Lung (tissue), 12 donors: ENCODE data around the gene FIGN. TPM values are rescaled to one million over a fixed set of nuclear protein-coding genes. Genes with fewer than 3 reads are reported as not detected.

ENCODE experiments used
- ATAC-seq: fragments of 200-7000 bp; cut with Tn5 transposase; one replicate; pipeline ENCODE4 v1.9.1; 2020; ENCODE audit warnings: moderate number of reproducible peaks; ENCODE audit not compliant: insufficient read depth, low FRiP score
- DNase-seq, 3 donors: peaks; one replicate each; pipeline ENCODE4 v3.0.0-alpha.2; 2013 to 2017
- H3K27ac ChIP-seq, 2 donors: one replicate each; pipeline ENCODE4 v1.5.1; 2013; ENCODE audit warnings: mild to moderate bottlenecking in 2 of 2, moderate library complexity in 2 of 2, control low read depth in 1 of 2, inconsistent platforms in 1 of 2, low read depth in 1 of 2, low read length in 1 of 2
- H3K27me3 ChIP-seq, 3 donors: one replicate each; pipeline ENCODE4 v1.5.1; 2013; ENCODE audit warnings: low read length in 2 of 3; ENCODE audit not compliant: control insufficient read depth in 3 of 3, insufficient read depth in 3 of 3
- H3K36me3 ChIP-seq, 4 donors: one replicate each; pipeline ENCODE4 v1.5.1; 2013; ENCODE audit warnings: low read length in 4 of 4, mild to moderate bottlenecking in 1 of 4, moderate library complexity in 1 of 4; ENCODE audit not compliant: control insufficient read depth in 4 of 4, insufficient read depth in 4 of 4
- H3K4me1 ChIP-seq, 5 donors: one replicate each; pipeline ENCODE4 v1.5.1; 2013; ENCODE audit warnings: low read length in 5 of 5, mild to moderate bottlenecking in 2 of 5, moderate library complexity in 1 of 5; ENCODE audit not compliant: control insufficient read depth in 5 of 5, insufficient read depth in 5 of 5
- H3K4me3 ChIP-seq: one replicate; pipeline ENCODE4 v1.5.1; 2013; ENCODE audit warnings: mild to moderate bottlenecking, control low read depth, moderate library complexity
- H3K9ac ChIP-seq, 2 donors: one replicate each; pipeline ENCODE4 v1.5.1; 2013; ENCODE audit warnings: low read length in 2 of 2, control low read depth in 1 of 2; ENCODE audit not compliant: insufficient read depth in 1 of 2
- H3K9me3 ChIP-seq, 4 donors: one replicate each; pipeline ENCODE4 v1.5.1; 2013; ENCODE audit warnings: low read length in 3 of 4, mild to moderate bottlenecking in 1 of 4, moderate library complexity in 1 of 4; ENCODE audit not compliant: control insufficient read depth in 4 of 4, insufficient read depth in 3 of 4
- WGBS, 2 donors: extraction: QIAGEN DNeasy Blood & Tissue Kit; methylation state at CpG; one replicate each; pipeline ENCODE4 v1.1.7; 2013; 5-methylcytosine and 5-hydroxymethylcytosine counted together
- polyA plus RNA-seq, 2 donors: library from polyadenylated mRNA; stranded (reverse); fragments of 200-250 nt; gene quantifications; one replicate each; pipeline ENCODE4 v1.2.1, GENCODE V29; 2013
- total RNA-seq, 2 donors: library from RNA; depleted of rRNA in 1 of 2; stranded (reverse); fragments of >200 nt in 1 of 2; gene quantifications; one replicate each; pipeline ENCODE4 v1.2.1, GENCODE V29; 2014 to 2021
- TF ChIP-seq, protein P1 (sequence below): IDR thresholded peaks from 2 replicates; pipeline ENCODE4 v1.5.1; 2012; ENCODE audit warnings: mild to moderate bottlenecking; ENCODE audit errors: control extremely low read depth, extremely low read depth
- donor health status: control.
- donor health status: control.
- donor health status: Bipolar disorder and iron deficiency.
- donor health status: healthy.
- donor health status: DM: yes; HTN: yes; CAD: no.

FIGN gene
- total and polyA plus RNA-seq, 4 donors, result 0.42 to 6.5 (median 3.0) TPM

GRCh38 chr2:163656622-163657280, 79.1 kb downstream of the FIGN start:
- Histone ChIP-seq H3K4me3 (no peak overlapping the region), H3K9ac (no peak overlapping the region), H3K27ac (peak overlapping the region in 1 of 2 donors; percentile 87), H3K4me1 (peaks cover 0 to 14% (median 6%) of the 10 kb centered on the region in 5 donors), H3K36me3 (no peaks in the 10 kb centered on the region), H3K9me3 (no peaks in the 10 kb centered on the region), H3K27me3 (no peaks in the 10 kb centered on the region)
- ATAC-seq (no peak), DNase-seq (peak in 1 of 3 donors; percentile 7)
- 58 to 79% methylated on average over 2 of the region's 2 CpGs for WGBS, 2 donors
- TF ChIP-seq, protein P1, sequence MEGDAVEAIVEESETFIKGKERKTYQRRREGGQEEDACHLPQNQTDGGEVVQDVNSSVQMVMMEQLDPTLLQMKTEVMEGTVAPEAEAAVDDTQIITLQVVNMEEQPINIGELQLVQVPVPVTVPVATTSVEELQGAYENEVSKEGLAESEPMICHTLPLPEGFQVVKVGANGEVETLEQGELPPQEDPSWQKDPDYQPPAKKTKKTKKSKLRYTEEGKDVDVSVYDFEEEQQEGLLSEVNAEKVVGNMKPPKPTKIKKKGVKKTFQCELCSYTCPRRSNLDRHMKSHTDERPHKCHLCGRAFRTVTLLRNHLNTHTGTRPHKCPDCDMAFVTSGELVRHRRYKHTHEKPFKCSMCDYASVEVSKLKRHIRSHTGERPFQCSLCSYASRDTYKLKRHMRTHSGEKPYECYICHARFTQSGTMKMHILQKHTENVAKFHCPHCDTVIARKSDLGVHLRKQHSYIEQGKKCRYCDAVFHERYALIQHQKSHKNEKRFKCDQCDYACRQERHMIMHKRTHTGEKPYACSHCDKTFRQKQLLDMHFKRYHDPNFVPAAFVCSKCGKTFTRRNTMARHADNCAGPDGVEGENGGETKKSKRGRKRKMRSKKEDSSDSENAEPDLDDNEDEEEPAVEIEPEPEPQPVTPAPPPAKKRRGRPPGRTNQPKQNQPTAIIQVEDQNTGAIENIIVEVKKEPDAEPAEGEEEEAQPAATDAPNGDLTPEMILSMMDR, result no peak

- DNase-seq, result peak; percentile 63 to 80 (median 72)
- Histone ChIP-seq H3K27ac (no peak overlapping the region), H3K27me3 (no peaks in the 10 kb centered on the region), H3K4me3 (no peak overlapping the region), H3K9me3 (no peaks in the 10 kb centered on the region), H3K36me3 (no peaks in the 10 kb centered on the region), H3K9ac (no peak overlapping the region), H3K4me1 (peaks cover 0 to 14% (median 6%) of the 10 kb centered on the region in 5 donors)
- ATAC-seq, result peak; percentile 59
- WGBS, 2 donors, result 63 to 85% methylated on average over 2 of the region's 2 CpGs
- TF ChIP-seq, protein P1, result no peak
These were observed 80.1 kb downstream of the FIGN start for GRCh38 chr2:163655667-163656066.

GRCh38 chr2:163652751-163653150, 83.1 kb downstream of the FIGN start:
- H3K27me3 ChIP-seq, result no peaks in the 10 kb centered on the region
- peaks cover 0 to 11% (median 6%) of the 10 kb centered on the region in 5 donors for H3K4me1 ChIP-seq
- no peak overlapping the region for H3K4me3 ChIP-seq
- TF ChIP-seq, protein P1, result no peak
- DNase-seq (no peak), ATAC-seq (no peak)
- no peaks in the 10 kb centered on the region for H3K36me3 ChIP-seq
- H3K9me3 ChIP-seq, result no peaks in the 10 kb centered on the region
- H3K27ac ChIP-seq, result no peak overlapping the region
- WGBS, 2 donors, result 69 to 74% methylated on average over 2 of the region's 2 CpGs
- no peak overlapping the region for H3K9ac ChIP-seq

GRCh38 chr2:163649080-163649479, 86.7 kb downstream of the FIGN start:
- Histone ChIP-seq H3K4me1 (peaks cover 0 to 11% (median 0%) of the 10 kb centered on the region in 5 donors), H3K9ac (no peak overlapping the region), H3K9me3 (no peaks in the 10 kb centered on the region), H3K36me3 (no peaks in the 10 kb centered on the region), H3K27me3 (no peaks in the 10 kb centered on the region), H3K27ac (no peak overlapping the region), H3K4me3 (no peak overlapping the region)
- DNase-seq (no peak), ATAC-seq (no peak)
- TF ChIP-seq, protein P1, result no peak
- 91 to 93% methylated on average over 1 of the region's 1 CpG for WGBS, 2 donors
